Activated CD8-positive, alpha-beta memory T cell treated with anti-CD3 and anti-CD28 coated beads for 24 hours (primary cell): ENCODE results near the gene LRP1B.

Experiments used
- DNase-seq: peaks from one replicate; pipeline ENCODE4 v3.0.0-alpha.2; 2020

The LRP1B gene

DNA sequence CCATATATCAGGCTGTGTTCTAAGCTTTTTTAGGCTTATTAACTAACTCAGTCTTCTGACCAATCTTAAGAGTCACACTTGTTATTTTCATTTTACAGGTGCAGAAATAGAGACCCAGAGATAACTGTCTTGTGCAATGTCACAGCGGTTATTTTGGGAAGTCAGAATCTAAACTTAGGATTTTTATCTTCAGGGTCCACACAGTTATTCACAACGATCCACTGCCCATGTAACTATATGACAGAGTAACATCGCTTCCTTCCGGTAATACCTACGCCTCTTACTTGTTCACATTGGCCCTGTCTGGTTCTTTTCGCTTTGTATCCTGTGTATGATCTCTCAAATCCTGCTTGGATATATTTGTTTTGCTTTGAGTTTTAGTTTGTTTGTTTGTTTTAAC lies 631.7 kb downstream of the LRP1B start:
- no peak for DNase-seq

DNA sequence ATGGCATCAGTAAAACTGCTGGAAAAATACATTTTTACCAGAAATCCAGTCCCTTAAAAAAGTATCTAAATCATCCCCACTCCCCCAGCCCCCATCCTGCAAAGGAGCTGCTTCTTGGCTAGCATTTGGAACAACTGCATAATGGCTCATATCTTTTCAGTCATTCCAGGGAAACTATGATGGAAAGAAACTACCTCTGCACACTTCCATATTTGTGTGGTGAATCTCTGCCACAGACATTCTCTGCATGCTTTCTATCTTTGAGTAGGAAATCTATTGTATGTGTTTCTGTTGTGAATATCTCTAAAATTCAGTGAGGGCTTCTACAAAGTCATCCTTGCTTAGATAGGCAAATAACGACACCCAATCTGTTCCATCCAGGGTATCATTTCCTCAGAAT lies 632.3 kb downstream of the LRP1B start:
- DNase-seq, result no peak

DNA sequence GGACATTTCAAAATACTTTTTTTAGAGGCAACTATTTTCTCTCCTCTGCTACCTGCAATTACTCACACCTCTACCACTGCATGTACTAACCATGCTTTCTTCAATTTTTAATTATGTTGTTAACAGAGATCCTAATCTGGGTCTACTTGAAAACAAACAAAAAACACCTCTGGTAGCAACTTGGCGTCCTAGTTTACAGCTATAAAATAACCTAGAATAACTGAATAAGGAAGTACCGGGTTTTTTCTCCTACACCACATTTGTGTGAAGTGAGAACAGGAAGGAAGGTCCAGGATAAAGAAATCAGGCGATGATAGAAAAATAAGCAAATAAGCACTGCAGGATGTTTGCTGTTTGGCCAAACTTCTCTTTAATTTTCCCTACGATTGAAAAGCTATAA lies 633.5 kb downstream of the LRP1B start:
- no peak for DNase-seq

DNA sequence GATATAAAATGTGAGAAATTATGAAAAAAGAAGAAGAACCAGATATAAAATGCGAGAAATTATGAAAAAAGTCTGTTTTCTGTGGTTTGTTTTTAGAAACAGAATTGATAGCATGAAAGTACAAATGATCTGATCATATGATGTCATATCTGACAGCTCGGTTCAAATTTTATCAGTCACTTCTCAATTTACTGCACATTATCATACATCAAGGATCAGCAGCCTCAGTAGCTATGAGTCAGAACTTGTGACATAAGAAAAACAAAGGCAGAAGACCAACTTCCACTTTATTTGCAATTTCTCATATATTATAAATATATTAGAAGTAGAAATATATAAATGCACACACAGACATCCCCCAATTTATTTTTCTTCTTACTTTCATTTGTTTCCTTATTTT lies 634.0 kb downstream of the LRP1B start:
- DNase-seq, result no peak

DNA sequence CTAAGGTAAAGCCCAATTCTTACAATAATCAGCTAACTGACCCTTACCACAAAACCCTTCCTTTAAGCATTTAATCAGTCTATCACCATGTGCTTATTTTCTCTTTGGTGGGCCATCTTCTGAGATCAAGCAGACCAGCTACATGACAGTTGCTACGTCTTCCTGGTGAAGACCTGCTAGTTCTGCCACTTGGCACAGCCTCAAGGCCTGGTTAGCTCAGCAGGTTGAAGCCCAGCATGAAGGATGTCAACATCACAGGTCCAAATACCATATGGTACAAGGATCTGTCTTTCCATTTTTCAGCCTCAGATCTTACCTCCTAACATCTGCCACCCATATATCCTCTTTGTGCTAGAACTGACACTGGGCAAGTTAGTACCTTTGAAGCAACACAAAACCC lies 636.9 kb downstream of the LRP1B start:
- no peak for DNase-seq

DNA sequence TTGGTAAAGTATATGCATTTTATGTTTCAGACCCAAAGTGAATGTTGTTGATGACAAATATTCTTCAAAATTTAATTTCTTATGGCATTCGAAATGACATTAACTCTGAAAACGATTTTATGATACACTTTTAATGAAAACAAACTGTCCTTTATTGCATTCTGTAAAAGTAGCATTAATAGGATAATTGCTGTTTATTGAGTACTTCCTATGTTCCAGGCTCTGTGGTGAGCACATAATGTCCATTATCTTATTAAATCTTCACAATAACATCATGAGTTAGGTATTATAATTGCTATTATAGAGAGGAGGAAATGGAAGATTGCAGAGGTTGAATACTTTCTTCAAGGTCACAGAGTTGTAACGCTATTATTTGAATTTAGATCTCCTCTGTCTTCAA lies 638.0 kb downstream of the LRP1B start:
- DNase-seq, result no peak

DNA sequence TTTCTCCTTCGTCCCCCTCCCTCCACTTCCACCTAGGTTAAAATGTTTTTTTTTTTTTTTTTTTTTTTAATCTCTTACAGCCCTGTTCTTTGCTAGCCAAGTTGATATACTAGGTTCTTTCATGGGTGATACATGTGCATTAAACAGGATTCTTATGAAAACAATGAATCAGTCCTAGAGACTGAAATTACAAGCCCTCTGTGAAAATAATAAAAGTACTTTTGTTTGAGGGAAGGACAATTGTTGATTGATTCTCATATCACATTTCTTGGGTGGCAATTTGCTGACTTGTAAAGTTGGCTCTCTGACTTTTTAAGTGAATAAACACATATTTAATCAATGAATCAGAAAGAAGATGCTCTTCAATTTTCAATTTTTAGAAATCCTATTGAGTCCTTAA lies 639.9 kb downstream of the LRP1B start:
- no peak for DNase-seq

DNA sequence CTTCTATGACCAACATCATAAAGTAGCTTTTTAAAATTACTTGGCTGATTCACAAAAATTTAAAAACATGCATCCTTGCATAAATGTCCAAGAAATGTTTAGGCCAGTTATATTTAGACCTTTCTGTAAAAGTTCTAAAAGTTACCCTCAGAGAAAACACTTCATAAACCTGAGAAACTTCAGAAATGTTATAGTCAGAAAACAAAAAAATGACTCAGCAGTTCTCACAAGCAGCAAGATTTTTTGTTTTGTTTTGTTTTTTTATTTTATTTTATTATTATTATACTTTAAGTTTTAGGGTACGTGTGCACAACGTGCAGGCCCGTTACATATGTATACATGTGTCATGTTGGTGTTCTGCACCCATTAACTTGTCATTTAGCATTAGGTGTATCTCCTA lies 648.1 kb downstream of the LRP1B start:
- no peak for DNase-seq

DNA sequence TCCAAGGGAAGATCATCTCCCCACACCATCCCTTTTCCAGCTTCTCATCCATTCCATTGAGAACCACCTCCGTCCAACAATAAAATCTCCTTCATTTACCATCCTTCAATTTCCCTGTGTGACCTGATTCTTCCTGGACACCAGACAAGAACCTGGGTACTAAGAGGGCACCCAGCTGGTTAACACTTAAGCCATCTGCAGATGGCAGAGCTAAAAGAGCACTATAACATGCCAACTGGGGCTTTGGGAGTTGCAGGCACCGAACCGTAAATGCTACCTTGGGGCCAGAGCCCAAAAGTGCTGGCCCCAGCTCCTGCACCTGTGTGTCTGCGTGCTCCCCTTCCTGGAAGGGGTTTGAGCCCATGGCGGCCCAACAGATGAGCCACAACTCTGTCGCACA lies 655.0 kb downstream of the LRP1B start:
- no peak for DNase-seq

DNA sequence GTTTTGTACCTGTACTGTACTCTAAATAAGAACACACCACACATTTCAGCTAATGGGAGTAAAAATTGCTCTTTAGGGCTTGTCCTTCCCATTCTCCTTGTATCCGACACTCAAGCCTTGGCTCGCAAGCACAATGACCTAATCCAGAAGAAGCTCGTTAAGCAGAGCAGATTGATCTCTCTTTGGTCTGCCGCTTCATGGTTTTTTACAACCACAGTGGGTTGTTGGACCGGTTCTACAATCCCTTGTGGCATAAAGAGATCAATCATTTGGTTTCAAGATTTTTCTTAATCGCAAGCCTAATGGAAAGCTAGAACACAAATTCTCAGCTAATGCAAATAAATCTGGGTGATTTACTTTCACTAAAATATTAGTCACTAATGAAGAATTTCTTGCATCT lies 662.1 kb downstream of the LRP1B start:
- no peak for DNase-seq

DNA sequence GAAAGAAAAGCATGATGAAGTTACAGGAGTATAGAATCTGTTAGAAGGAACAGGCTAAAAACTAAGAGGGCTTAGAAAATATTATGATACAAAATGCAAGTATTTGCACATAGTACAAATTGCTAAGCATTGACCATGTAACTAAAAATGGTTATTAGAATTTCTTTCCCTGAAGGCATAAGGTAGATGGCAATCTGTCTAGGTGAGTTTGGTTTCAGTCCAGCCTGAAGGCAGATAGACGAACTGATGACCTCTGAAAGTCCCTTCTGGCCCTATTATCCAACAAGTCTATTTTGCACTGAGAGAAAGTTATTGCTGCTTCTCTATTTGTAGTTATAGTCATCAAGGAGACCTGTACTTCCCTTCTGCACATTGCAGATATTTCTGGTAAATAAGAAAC lies 663.5 kb downstream of the LRP1B start:
- no peak for DNase-seq

DNA sequence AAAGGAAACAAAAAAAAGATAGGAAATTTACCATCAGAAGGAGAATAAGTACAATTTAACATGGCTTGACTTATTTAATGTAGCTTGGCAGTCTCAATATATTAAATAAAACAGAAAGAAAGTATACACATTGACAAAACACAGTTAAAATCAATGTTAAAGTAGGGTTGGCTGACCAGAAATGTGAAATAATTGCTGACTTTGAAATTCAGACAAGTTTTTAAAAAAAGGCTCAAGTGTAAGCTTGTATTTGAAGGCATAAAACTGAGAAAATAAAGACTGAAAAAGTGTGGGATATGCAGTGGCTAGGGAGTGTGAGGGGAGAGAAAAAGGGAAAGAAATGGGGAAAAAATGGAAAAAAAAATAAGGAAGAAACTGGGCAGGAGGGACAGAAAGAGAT lies 665.8 kb downstream of the LRP1B start:
- DNase-seq, result no peak

DNA sequence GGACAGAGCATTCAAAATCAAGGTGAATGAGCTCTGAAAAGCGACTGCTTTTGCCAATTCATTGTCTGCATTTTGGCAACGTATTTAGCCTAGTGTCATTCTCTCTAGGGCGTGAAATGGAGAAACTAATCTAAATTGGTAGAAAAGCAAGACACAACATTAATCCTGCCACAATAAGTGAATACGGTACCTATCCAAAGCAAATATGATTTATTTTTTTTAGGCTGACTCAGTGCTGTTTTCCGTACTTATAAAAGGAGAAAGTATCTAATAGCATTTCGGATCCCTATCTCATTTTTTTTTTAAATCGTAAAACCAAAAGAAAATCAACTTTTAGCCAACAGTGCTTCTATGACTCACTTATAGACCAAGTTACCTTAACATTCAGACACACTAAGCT lies 672.5 kb downstream of the LRP1B start:
- no peak for DNase-seq

DNA sequence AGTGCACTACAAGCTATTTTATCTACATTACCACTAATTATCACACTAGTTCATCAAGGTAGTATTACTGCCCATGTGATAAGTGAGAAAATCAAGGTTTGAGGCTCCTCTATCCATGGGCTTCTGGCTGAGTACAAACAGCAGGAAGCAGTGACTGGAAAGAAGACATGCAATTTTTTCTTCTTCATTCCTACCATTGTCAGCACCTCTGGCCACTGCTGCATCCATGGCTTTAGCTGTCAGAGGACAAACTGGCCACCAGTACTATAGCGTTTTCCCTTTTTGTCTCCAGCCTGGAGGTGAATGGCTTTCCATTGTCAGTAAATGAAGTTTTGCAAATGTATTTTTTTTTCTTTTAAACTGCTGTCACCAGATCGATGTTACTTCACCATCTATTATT lies 674.9 kb downstream of the LRP1B start:
- DNase-seq, result no peak

DNA sequence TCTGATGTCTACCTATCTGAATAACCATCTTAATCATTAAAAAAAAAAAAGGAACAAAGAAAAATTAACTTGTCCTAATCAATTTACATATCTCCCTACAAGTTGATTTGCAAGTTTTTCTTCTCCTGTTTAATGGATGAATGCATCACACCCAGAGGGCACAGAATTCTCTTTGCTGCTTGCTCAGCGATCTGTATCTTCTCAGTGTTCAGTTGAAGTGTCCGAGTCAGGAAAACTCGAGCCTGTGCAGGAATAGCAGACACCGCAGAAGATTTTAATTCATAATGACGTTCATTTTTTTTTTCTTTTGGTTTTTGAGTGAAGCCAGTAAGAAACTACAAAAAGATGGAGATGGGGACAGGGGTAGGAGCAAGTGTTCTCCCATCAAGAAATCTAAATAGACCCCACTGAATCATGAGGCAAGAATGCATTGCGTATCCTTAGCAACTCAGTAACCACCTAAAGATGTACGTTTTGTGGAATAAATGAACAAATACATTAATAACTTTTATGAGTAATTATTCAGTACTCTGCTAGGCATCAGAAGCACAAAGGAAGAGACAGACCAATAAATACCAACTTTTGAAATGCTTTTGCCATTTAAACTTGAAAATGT lies 675.5 kb downstream of the LRP1B start:
- no peak for DNase-seq

DNA sequence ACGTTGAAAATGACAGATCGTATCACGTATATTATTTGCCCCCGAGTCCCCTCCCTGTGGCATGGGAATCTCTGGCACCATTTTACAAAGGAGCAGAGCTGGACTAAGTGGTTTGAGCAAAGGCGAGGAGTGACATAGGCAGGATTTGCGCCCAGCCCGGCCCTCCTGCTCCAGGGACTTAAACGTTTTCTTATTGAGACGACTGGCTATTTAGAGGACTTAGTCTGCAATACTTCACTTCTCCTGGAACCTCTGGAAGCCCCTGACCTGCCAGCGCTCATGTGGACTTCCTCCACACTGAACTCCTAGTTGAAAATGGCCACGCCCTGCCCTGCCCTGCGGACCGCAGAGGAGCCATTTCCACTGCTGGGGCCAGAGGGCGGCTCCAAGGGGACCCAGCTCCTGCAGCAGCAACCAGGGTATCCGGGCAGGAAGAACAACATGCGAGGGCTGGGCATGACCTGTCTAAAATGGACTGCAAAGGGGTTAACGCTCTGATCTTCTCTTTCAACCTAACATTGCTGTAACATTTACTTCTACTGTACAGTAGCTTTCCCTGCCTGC lies 690.7 kb downstream of the LRP1B start:
- DNase-seq, result no peak

DNA sequence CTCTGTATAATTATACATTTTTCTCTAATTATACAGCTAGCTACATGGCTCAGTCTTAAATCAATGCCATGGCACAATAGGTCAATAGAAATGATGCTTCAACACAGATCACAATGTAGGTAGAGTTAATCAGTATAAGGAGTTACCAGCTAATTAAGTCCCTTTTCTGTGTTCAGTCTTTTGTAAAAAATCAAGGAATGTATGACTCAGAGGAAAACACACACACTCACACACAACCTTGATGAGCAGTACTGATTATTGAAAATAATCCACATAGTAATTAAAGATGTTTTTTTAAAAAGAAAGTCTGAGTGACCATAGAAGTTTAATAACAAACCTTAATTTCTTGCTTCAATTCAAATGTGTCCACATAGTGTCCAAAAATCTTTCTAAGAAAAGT lies 691.3 kb downstream of the LRP1B start:
- no peak for DNase-seq

DNA sequence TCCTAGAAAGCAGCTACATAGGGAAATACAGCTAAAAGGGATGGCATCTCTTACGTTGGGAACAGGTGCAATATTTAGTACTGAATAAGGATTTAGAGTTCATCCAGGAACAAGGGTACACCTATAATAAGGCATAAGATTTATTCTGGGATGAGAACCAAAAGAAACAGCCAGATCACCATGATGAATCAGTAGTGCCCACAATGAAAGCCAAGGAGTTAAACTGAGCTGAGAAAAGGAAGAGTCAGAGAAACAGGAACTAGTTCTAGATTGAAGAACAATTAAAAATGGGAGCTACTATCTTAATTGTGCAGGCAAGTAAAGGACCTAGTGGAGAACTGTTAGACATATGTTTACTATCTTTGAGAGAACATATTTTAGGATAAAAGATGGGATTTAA lies 692.3 kb downstream of the LRP1B start:
- no peak for DNase-seq

DNA sequence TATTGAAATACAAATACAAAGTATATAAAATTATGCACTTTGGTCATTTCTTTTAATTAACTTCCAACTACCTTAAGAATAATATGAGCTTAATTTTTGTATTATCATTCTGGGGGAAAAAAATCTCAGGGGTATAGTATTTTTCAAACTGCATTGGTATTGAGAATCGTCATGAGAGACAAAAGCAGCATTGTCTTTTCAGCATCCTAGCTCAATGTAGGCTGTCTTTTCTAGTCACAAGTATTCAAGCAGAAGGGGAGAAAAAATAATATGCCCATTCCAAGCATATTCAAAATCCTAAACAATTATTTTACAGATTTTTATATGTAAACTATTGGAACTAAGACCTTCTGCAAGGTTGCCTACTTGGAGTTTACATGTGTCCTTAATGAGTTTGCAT lies 693.3 kb downstream of the LRP1B start:
- no peak for DNase-seq

DNA sequence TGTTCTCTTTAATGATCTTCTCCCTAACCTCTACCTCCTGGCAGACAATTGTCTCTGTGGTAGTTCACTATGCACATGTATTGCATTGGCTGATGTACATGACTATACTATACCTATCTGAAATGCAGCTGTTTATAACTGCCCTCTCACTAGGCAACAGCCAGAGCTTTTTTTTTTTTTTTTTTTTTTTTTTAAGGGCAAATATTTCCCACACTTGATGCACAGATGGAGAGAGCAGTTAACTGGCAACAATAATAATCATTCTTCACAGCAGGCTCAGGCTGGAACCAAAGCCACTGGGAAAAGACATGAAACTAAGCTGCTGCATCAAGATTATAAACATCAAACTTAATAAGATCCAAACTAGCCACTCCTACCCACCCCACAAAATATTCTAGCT lies 707.7 kb downstream of the LRP1B start:
- DNase-seq, result no peak

DNA sequence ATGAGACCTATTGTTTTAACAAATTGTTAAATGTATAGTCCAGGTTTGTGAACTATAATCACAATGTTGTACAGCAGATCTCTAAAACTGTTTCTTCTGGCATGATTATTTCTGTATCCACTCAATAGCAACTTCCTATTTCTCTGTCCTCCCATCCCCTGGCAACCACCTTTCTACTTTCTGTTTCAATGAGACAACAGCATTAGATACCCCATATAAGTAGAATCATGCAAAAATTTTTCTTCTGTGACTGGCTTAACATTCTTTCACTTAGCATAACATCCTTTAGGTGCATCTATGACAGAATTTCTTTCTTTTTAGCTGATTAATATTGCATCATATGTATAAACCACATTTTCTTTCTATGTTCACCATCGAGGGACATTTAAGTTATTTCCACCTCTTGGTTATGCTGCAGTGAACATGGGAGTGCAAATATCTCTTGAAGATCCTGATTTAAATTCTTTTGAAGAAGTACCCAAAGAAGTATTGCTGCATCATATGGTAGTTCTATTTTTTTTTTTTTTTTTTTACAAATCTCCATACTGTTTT lies 713.5 kb downstream of the LRP1B start:
- no peak for DNase-seq

DNA sequence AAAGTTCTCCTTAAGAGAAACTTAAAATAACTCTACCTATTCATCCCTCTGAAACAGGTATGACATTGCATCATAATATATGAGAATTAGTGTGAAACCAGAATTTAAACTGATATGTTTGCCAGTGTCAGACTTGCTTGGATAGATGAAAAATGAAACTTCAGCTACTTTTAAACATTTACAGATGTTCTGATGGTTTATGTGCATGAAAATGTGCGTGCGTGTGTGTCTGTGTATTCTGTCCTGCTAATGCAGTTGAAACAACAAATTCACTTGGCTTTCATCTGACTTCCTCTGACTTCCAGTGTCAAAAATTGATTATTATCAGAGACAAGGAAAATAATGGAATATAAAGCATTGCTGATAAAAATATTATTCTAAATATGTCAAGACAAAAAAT lies 719.4 kb downstream of the LRP1B start:
- DNase-seq, result no peak

DNA sequence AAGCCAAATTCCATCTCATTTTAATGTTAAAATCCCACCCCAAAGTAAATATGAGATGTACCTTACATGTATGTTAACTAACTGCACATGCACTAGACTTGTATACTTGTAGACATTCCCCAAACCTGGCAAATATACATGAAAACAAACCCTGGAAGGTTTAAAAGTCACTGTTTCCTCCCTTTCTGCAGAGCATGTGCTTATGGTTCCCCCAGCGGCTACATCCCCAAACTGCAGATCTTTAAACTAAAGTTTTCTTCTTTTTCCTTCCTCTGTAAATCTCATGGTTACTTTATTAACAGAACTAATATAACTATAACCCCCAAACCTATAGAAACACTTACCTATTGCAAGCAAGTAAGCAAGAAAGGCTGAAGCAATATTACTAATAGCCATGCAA lies 731.5 kb downstream of the LRP1B start:
- DNase-seq, result no peak

DNA sequence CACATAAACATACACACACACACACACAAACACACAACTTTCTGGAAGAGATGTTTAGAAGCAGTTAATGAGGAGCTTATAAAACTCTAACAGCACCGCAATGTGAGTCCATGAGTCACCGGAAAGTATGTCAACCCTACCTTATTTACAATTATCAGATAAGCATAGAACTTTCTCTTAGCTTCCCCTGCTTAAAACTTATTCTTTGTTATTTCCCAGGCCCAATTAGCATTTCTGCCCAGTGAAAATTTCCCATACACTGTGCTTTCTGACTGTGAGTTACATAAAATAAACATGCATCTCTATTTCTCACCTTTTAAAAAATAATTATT lies 737.6 kb downstream of the LRP1B start:
- no peak for DNase-seq

DNA sequence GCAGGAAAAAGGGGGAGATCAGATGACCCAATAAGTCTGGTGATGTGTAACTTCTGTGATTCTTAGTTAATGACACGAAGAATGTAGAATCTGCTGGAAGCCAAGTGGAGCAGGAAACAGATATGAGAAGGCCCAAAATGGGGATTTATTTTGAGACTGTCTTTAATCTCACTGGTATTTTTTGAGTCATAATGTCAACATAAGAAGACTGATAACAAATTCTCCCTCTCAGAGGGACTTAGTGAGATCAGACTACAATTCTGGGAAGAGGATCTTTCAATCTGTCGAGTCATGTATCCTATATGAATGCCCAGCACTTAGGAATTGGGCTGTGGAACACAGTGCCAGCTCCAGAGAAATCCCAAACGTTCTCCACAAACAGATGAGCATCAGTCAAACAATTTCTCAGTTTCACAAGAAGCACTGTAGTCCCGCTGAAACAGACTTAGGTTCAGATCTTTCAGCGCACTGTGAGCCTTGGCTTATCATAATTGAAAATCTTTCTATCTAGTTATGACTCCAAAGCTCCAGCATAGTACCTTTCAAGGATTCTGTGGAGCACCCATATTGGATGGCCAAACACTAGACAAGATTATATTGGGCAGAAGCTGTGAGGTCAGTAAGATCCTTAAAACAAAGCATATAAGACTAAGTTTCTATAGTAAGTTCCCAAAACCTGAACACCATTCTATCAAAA lies 738.2 kb downstream of the LRP1B start:
- no peak for DNase-seq
